Mucosa of gallbladder (tissue), 1 donor: ENCODE measurements around the gene R3HDM2. TPM values are rescaled to one million over a fixed set of nuclear protein-coding genes. Genes with fewer than 3 reads are reported as not detected.

Source experiments
- DNase-seq: peaks from one replicate; pipeline ENCODE4 v3.0.0-alpha.2; 2020; ENCODE audit warnings: low spot score
- total RNA-seq: library from RNA; stranded (reverse); gene quantifications from one replicate; pipeline ENCODE4 v1.2.1, GENCODE V29; 2021
- donor health status: DM: no; HTN: no; CAD: no.

R3HDM2 gene
- total RNA-seq, 1 donor from 2014 or later = 73.5 TPM

DNA sequence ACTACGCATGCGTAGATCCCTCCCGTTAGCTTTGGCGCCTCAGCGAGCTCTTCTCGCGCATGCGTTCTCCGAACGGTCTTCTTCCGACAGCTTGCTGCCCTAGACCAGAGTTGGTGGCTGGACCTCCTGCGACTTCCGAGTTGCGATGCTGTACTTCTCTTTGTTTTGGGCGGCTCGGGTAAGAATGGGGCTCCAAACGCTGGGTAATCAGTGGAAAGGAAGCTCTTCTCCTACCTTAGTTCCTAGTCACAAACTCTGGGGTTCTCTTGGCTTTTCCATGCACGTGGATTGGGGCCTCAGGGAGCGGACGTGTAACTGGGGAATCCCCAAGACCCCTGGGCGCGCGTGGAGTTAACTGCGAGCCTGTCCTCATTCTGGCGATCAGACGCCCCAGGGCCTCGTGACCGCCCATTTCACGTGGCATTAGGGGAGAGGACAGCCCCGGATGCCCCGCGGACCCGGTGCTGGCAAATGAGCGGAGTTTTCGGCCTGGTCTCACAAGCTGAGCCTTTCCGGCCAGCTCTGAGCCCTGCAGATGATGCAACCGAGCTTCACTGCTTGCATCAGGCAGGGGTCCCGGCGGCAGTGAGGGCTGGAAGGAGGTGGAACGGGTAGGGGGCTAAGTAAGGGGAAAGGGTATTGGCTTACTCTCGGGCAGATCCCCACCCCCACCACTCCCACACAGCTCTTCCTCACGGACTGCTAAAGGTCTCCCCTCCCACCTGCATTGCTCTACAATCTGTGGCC, 201.0 kb downstream of the R3HDM2 start, which contains the start of gene SHMT2:
SHMT2 (plus strand) TSS at position 78 of the 747 bp plus-strand sequence; CDS start at position 146, 68 bp downstream.
- DNase-seq = peak; percentile 97

DNA sequence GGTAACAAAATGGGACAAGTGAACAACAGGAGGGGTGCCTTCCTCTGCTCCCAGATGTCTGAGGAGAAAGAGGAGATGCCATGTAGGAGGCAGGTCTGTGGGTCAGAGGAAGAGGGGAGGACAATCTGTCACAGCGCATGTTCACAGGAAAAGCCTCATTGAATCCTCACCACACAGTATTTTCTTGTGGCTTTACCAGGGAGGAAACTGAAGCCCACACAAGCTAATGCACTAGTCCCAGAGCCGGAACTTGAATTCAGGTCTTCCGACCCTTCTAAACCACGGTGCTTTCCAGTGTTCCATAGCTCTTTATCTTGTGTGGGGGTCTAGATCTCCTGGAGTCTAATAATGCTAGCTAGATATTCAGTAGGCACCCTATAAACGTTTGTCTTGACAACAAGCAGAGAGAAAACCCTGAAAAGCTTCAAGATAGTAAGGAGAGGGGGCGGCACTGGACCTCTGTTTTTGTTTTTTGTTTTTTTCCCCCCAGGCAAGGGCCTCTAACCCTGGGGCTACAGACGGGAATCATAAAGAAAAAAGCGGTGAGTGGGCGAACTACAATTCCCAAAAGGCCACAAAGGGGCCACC, 201.7 kb downstream of the R3HDM2 start:
- DNase-seq = no peak

DNA sequence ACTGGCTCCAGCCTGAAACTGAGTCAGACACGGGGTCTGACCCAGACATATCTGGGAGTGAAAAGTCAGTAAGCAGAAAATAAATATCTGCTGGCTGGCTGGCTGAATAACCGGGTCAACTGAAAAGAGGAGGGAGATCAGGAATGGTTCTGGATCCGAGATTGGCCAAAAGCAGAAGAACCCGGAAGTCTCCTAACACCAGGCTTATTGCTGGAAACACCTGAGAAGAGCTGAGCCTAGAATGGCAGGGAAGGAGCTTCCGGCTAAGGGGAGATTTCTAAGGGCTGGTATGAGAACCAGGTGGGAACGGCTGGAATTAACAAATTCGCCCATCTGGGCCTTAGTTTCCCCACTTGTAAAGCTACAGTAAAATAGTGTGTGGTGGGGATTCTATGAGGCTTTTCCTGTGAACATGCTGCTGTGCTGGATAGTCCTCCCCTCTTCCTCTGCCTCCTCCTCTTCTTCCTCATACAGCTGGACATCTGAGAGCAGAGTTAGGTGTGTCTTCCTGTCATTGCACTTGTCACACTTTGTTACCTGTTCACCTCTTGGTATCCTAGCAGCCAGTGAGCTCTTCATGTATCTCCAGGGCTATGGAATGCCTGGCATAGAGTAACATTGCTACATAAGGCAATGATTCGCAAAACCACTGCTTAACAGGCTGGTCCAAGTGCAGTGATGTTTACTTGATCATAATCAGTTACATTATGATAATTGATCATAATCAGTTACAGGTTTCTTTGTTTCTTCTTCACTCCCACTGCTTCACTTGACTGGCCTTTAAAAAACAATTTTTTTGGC, 203.3 kb downstream of the R3HDM2 start:
- no peak for DNase-seq

DNA sequence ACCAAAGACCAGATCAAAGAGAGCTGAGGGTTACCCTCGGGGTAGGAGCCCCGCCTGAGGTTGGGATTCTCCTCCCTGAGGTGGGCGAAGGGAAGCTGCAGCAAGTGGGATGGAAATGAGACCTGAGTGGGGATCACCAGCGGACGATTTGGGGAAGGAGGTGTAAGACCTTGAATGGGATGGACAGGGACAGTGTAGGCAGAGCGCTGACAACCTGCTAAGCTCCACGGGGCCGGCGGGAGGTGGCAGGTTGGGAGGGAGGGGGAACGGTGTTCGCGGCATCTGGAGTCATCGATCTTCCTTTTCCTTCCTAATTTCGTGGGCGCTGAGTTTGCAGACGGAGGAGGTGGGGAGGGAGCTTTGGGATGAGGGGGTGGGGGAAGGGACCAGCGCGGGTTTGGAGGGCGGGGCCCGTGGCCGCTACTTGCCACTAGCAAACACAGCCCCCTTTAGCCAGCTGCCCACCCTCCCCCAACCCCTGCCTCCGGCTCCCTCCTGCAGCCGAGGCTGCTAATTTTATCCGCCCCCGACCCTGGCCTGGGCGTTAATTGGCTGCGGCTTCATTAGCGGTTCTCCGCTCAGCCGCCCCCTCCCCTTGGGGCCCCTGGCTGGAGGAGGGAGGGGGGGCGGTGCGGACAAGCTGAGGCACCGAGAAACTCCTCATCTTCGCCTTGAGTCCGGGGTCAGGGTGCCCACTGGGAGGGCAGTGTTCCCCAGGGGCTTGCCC, 204.1 kb downstream of the R3HDM2 start:
- DNase-seq = no peak

DNA sequence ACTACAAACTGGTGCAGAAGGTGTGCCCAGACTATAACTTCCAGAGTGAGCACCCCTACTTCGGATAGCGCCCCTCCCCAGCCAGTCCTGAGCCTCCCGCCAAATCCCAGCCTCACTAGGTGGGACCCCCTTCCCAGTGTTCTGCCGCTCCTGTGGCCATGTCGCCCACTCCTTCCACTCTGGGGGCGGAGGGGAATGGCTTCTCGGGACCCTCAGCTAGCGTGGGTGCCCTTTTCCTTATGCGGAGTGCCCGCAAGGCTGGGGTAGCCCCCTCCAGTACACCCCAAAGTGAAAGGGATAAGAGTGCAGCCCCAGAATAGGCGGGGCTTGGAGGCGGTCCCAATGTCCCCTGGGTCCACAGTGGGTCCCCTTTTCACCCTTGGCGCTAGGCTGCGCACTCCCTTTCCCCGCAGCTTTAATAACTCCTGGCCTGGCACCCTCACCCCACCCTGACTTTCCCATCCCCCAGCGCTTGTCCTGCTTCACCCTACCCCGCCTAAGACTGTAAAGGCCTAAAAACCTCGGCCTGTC, 205.1 kb downstream of the R3HDM2 start:
- no peak for DNase-seq

DNA sequence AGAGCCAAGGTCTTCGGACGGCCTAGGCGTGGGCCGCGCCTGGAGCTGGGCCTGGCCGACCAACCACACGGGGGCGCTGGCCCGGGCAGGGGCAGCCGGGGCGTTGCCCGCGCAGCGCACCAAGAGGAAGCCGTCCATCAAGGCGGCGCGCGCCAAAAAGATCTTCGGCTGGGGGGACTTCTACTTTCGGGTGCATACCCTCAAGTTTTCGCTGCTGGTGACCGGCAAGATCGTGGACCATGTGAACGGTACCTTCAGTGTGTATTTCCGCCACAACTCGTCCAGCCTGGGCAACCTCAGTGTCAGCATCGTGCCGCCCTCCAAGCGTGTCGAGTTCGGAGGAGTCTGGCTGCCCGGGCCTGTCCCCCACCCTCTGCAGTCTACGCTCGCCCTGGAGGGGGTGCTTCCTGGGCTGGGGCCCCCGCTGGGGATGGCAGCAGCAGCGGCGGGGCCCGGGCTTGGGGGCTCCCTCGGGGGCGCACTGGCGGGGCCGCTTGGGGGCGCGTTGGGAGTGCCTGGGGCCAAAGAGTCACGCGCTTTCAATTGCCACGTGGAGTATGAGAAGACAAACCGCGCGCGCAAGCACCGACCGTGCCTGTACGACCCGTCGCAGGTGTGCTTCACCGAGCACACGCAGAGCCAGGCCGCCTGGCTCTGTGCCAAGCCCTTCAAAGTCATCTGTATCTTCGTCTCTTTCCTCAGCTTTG, 205.7 kb downstream of the R3HDM2 start:
- no peak for DNase-seq

DNA sequence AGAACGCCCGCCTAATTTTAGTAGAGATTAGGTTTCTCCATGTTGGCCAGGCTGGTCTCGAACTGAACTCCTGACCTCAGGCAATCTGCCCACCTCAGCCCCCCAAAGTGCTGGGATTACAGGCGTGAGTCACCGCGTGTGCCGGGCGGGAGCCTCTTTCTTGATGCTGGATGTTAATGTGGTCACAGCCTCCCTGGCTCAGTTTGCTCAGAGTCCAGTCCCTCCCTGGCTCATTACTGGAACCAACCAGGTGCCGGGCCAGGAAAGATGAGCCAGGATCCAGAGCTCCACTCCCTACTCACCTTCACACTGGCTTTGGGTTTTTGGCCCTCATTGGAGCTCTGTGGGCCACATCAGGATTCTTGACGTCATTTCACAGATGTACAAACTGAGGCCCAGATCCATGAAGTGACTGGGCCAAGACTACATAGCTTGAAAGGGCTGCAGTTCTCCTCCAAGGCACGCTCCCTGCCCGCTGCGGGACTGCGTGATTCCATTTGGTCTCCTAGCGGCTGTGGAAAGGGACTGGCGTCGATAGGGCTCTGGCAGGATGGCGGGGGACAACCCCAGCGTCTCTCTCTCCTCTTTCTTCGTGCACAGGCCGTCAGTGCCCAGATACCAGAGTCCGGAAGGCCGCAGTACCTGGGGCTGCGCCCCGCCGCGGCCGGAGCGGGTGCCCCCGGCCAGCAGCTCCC, 206.4 kb downstream of the R3HDM2 start:
- DNase-seq = no peak

GRCh38 chr12:57223191-57224165, 207.4 kb downstream of the R3HDM2 start:
- no peak for DNase-seq

DNA sequence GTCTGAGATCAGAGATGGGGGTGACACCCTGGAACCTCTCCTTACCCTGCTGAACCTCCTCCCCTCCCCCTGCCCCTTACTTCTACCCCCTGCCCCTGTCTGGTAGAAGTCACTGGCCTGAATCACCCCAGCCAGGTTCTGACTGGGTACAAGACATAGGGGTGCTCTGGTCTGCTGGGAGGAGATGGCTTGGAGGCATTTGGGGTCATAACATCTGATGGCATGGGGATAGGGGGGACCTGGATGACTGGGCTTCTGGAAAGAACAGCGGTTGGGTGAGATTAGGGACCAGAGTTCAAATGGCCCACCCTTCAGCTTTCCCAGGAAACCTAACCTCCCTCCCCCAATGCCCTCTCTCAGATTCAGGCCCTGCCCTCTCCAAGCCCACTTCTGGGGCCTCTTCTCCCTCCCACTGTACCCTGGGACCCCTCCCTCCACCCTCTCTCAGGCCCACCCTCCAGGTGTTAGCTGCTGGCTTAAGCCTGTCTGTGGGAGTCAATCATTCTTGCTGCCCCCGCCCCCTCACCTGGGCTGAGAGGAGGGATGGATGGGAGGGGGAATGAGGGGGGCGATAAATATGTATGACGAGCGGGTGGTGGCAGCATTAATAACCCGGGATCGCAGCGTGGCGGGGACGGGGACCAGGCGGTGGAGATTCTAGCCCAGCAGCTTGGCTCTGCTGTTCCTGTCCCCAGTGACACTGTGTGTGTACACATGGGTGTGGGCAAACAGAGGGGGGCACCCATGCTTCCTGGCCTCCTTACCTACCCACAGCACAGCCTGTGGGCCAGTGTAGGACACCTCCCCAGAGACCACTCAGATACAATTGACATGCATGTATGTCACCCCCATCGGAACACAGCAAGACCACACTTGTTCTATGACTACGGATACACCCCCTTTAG, 208.3 kb downstream of the R3HDM2 start:
- no peak for DNase-seq

- no peak for DNase-seq
Observed at GRCh38 chr12:57221169-57221917, 209.5 kb downstream of the R3HDM2 start.

- DNase-seq = no peak
Observed at GRCh38 chr12:57220770-57221168, 210.1 kb downstream of the R3HDM2 start.

DNA sequence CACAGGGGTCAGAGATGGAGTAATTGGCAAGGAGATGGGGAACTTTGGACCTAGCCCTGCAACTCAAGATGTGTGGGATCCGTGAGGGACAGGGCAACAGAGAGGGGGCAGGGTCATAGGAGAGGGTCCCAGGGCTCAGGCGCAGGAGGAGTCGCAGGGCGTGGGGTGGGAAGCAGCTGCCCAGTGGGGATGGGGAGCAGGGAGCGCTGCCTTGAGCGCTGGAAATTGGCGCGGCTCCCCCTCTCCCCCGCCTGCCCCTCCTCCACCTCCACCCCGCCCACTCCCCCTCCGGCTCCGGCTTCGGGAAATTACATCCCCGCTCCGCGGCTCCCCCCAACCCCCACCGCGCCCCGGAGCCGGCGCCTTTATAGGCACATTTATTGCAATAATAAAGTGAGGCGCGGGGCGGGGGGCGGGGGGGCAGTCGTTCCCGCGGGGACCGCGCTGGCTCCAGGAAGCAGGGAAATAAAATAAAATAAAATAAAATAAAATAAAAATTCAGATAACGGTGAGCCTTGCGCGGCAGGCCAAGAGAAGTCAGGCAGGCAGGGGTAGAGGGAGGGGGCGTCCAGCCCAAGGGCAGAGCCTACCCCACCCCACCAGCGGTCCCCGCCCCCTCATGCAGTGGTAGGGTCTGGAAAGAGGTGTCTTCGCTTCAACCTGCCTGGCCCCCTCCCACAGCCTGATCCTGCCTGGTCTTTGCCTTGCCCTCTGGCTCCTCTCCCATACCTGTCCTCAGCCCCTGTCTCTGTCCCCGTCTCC, 210.7 kb downstream of the R3HDM2 start:
- no peak for DNase-seq

DNA sequence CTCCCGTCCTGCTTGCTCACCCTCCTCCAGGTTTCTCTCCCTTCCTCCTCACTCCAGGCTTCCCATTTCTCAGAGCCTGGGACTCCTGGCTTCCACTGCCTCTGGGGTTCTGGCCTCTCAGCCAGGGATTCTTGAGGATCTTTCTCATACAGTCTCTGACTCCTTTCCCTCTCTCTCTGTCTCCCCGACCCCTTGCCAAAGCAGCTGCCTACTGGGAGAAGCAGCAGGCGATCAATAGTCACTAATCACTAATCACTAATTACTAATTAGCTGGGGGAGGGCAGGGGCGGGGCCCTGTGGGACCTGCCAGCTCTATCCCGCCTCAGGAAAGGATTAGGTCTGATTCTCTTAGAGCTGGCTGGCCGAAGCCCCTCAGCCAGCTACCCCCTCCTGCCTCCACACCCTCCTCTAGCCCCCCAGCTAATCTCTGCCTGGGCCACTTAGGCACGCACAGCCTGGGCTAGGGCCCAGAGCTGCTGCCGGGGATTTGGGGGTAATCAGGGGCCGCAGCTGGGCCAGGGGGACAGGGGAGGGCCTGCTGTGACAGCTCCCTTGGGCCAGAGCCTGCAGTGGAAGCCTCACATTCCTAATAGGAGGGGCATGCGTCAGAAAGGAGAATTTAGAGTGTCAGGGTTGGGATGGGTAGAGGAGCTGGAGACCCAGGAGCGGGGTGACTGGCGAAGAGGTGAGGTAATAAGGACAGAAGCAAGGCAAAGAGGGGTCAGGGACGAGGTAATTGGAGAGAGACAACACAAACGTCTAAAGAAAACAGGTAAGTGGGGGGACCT, 211.4 kb downstream of the R3HDM2 start:
- no peak for DNase-seq

- no peak for DNase-seq
Observed at GRCh38 chr12:57218030-57218853, 212.6 kb downstream of the R3HDM2 start.
